ENCODE measurements around the gene TIMM10B. TPM values are rescaled to one million over a fixed set of nuclear protein-coding genes. Genes with fewer than 3 reads are reported as not detected.

Gene TIMM10B
- total RNA-seq, 1 experiment from 2014 or later: 26.4 TPM

DNA sequence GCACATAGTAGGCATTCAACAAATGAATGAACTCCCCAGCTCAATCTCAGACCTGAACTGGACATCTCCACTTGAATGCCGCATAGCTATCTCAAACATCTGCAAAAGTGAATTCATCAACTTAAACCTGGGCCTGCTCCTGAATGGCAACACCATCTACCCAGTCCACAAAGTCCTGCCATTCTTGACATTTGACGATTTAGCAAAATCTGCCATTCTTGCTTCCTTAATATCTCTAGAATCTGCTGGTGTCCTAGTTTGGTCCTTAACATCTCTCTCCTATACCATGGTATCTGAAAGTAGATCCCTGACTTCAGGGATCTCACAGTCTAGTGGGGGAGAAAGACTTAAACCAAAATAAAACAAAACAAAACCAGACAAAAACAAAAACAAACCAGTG is 28.1 kb upstream of the TIMM10B start:
- TF ChIP-seq EZH2 (IDR thresholded peaks at IDR 0.05; ENCODE audit: low read length, unreplicated experiment) (no peak), CTCF (conservative IDR thresholded peaks at IDR 0.05; ENCODE audit: low read depth, low read length) (no peak), EZH2phosphoT487 (IDR thresholded peaks at IDR 0.05; ENCODE audit: borderline replicate concordance, low read length) (no peak)
- Histone ChIP-seq H3K79me2 (ENCODE audit: low read length) (no peaks in the 10 kb centered on the region), H3K4me2 (ENCODE audit: low read length) (no peak overlapping the region), H3K27me3 (ENCODE audit: low read length) (no peaks in the 10 kb centered on the region), H3K4me1 (ENCODE audit: insufficient read depth, low read length) (no peaks in the 10 kb centered on the region), H3K27ac (ENCODE audit: low read length) (no peak overlapping the region), H3K36me3 (ENCODE audit: low read depth, low read length) (no peaks in the 10 kb centered on the region), H3K9ac (ENCODE audit: low read length) (no peak overlapping the region), H3F3A (ENCODE audit: low read length, unreplicated experiment) (no peaks in the 10 kb centered on the region), H3K4me3 (ENCODE audit: low read length) (no peak overlapping the region), H3K9me2 (replicated peaks; ENCODE audit: low read length) (no peaks in the 10 kb centered on the region), H3K9me3 (ENCODE audit: low read length) (no peaks in the 10 kb centered on the region), H2AFZ (ENCODE audit: low read length) (no peak overlapping the region), H4K20me1 (ENCODE audit: low read length) (no peaks in the 10 kb centered on the region)
- ATAC-seq (no peak), DNase-seq (no peak)
- BruUV-seq (replicated peaks): no TSS peak
- CTCF ChIA-PET: no interaction called here
- POLR2A ChIA-PET (ENCODE audit: unreplicated experiment): no interaction called here
- intact Hi-C loops (cut with micrococcal nuclease): no loop called here

DNA sequence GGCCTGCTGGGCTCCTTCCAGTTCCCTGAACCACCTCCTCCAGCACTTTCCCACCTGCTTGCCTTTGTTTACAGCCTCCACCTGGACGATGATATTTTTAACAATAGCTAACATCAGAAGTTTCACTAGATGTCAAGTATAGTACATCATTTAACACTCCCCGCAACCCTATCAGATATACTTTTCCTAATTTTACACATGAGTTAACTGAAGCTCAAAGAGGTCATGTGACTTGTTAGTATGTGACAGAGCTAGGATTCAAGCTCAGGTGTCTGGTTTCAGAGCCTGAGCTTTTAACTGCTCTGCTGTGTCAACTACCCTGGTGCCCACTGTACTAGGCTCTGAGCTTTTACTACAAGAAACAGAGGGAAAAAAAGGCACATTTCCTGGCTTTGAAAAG is 26.2 kb upstream of the TIMM10B start:
- H4K20me1 ChIP-seq (ENCODE audit: low read length): no peaks in the 10 kb centered on the region
- no peaks in the 10 kb centered on the region for H3K36me3 ChIP-seq (ENCODE audit: low read depth, low read length)
- POLR2A ChIA-PET (ENCODE audit: unreplicated experiment): no interaction called here
- H3K4me3 ChIP-seq (ENCODE audit: low read length): no peak overlapping the region
- TF ChIP-seq CTCF (conservative IDR thresholded peaks at IDR 0.05; ENCODE audit: low read depth, low read length): no peak
- TF ChIP-seq EZH2 (IDR thresholded peaks at IDR 0.05; ENCODE audit: low read length, unreplicated experiment): no peak
- no peak for TF ChIP-seq EZH2phosphoT487 (IDR thresholded peaks at IDR 0.05; ENCODE audit: borderline replicate concordance, low read length)
- no peak overlapping the region for H3K4me2 ChIP-seq (ENCODE audit: low read length)
- DNase-seq (no peak), ATAC-seq (no peak)
- H3K9me3 ChIP-seq (ENCODE audit: low read length): no peaks in the 10 kb centered on the region
- no peaks in the 10 kb centered on the region for H3K9me2 ChIP-seq (replicated peaks; ENCODE audit: low read length)
- H3K4me1 ChIP-seq (ENCODE audit: insufficient read depth, low read length): no peaks in the 10 kb centered on the region
- CTCF ChIA-PET: no interaction called here
- H3K27ac ChIP-seq (ENCODE audit: low read length): no peak overlapping the region
- H2AFZ ChIP-seq (ENCODE audit: low read length): no peak overlapping the region
- no peaks in the 10 kb centered on the region for H3K79me2 ChIP-seq (ENCODE audit: low read length)
- H3K27me3 ChIP-seq (ENCODE audit: low read length): no peaks in the 10 kb centered on the region
- no TSS peak for BruUV-seq (replicated peaks)
- intact Hi-C loops (cut with micrococcal nuclease): no loop called here
- H3K9ac ChIP-seq (ENCODE audit: low read length): no peak overlapping the region
- H3F3A ChIP-seq (ENCODE audit: low read length, unreplicated experiment): no peaks in the 10 kb centered on the region

DNA sequence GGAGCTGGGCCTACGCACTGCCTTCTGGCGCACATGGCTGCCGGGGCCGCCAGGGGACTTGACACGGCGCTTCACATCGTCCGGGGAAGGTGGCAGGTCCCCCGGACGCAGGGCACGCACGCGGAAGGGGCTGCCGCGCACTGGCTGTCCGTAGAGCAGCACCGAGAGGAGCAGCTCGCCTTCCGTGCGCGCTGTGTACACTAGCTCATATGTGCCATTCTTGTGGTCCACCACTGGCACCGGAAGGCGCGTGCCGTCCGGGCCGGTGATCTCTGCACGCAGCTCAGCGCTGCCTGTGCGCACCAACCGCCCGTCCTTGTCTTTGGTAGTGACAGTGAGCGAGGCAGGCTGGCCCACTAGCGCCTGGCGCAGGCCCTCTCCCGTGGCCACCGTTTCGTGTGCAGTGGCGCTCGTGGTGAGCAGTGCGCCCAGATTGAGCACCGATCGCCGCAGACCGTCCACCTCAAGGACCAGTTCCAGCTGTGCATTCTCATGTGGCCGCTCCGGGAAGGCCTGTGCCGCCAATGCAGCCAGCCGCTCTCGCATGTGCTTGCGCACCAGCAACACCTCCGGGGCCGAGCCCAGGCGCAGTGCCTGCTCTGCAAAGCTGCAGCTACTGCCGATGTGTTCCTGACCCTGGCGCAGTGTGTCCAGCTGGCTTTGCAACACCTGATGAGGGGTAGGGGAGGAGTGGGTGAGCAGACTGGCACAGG is 24.8 kb upstream of the TIMM10B start:
- DNase-seq: no peak
- Histone ChIP-seq H3K4me2 (ENCODE audit: low read length) (no peak overlapping the region), H2AFZ (ENCODE audit: low read length) (no peak overlapping the region), H3K9ac (ENCODE audit: low read length) (no peak overlapping the region), H3K9me2 (replicated peaks; ENCODE audit: low read length) (no peaks in the 10 kb centered on the region), H3K4me1 (ENCODE audit: insufficient read depth, low read length) (no peaks in the 10 kb centered on the region), H3K4me3 (ENCODE audit: low read length) (no peak overlapping the region), H3K79me2 (ENCODE audit: low read length) (no peaks in the 10 kb centered on the region), H3K27ac (ENCODE audit: low read length) (no peak overlapping the region), H3K36me3 (ENCODE audit: low read depth, low read length) (no peaks in the 10 kb centered on the region), H3F3A (ENCODE audit: low read length, unreplicated experiment) (no peaks in the 10 kb centered on the region), H3K27me3 (ENCODE audit: low read length) (no peaks in the 10 kb centered on the region), H4K20me1 (ENCODE audit: low read length) (no peaks in the 10 kb centered on the region), H3K9me3 (ENCODE audit: low read length) (no peaks in the 10 kb centered on the region)
- ChIA-PET CTCF (no interaction called here), POLR2A (ENCODE audit: unreplicated experiment) (no interaction called here)
- ATAC-seq: no peak
- no TSS peak for BruUV-seq (replicated peaks)
- intact Hi-C loops (cut with micrococcal nuclease): no loop called here
- TF ChIP-seq EZH2 (IDR thresholded peaks at IDR 0.05; ENCODE audit: low read length, unreplicated experiment) (no peak), EZH2phosphoT487 (IDR thresholded peaks at IDR 0.05; ENCODE audit: borderline replicate concordance, low read length) (no peak), CTCF (conservative IDR thresholded peaks at IDR 0.05; ENCODE audit: low read depth, low read length) (no peak)

Data from PC-3 (cell line).